Loucy (cell line): Measurements from ENCODE around the gene EPN1.

Source experiments
- CTCF ChIP-seq: fragments of 200-600 bp; sonication (generic); conservative IDR thresholded peaks from 2 replicates; pipeline ENCODE4 v1.5.1; 2014; ENCODE audit warnings: mild to moderate bottlenecking, antibody characterized with exemption, low read length
- EZH2phosphoT487 ChIP-seq: fragments of 200-600 bp; IDR thresholded peaks from 2 replicates; pipeline ENCODE4 v1.6.1; 2018; ENCODE audit warnings: antibody characterized with exemption, mild to moderate bottlenecking, moderate library complexity, borderline replicate concordance

GRCh38 chr19:55670280-55671053 is 4.6 kb upstream of the EPN1 start:
- TF ChIP-seq CTCF: no peak
- no peak for TF ChIP-seq EZH2phosphoT487
